ENCODE data around the gene UGT1A8.

UGT1A8 gene

DNA sequence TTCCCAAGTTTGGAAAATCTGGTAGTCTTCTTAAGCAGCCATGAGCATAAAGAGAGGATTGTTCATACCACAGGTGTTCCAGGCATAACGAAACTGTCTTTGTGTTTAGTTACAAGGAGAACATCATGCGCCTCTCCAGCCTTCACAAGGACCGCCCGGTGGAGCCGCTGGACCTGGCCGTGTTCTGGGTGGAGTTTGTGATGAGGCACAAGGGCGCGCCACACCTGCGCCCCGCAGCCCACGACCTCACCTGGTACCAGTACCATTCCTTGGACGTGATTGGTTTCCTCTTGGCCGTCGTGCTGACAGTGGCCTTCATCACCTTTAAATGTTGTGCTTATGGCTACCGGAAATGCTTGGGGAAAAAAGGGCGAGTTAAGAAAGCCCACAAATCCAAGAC is 154.7 kb downstream of the UGT1A8 start:
- DNase-seq: no peak

DNA sequence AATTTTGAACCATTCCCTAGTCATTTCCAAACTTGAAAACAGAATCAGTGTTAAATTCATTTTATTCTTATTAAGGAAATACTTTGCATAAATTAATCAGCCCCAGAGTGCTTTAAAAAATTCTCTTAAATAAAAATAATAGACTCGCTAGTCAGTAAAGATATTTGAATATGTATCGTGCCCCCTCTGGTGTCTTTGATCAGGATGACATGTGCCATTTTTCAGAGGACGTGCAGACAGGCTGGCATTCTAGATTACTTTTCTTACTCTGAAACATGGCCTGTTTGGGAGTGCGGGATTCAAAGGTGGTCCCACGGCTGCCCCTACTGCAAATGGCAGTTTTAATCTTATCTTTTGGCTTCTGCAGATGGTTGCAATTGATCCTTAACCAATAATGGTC is 155.2 kb downstream of the UGT1A8 start:
- DNase-seq: no peak

DNA sequence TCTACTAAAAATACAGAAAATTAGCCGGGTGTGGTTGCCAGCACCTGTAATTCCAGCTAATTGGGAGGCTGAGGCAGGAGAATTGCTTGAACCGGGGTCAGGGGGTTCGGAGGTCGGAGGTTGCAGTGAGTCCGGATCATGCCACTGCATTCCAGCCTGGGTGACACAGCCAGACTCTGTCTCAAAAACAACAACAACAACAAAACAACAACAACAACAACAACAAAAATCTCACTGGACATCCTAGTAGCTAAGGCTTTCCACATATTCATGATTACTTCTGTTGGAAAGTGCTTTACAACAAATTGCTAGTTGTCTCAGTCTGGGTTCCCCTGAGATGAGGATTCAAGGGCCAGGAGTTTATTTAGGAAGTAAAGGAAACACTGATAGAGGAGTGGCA is 156.4 kb downstream of the UGT1A8 start:
- no peak for DNase-seq

DNA sequence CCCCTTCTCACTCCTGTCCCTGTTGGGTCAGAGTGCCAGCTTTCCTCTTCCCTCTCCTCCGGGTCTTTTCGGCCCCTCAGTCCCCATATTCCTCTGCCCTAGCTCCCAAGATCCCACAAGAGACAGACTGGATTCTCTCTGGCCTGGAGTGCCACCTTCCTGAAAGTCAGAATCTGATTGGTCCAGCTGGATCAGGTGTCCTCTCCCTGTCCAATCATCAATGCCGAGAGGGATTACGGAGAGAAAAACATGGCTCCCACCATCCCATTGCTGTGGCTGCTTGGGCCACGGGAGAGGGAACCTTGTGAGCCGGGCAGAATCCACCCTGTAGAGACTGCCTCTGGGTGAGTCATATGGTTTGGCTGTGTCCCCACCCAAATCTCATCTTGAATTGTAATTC is 158.0 kb downstream of the UGT1A8 start:
- DNase-seq: no peak

DNA sequence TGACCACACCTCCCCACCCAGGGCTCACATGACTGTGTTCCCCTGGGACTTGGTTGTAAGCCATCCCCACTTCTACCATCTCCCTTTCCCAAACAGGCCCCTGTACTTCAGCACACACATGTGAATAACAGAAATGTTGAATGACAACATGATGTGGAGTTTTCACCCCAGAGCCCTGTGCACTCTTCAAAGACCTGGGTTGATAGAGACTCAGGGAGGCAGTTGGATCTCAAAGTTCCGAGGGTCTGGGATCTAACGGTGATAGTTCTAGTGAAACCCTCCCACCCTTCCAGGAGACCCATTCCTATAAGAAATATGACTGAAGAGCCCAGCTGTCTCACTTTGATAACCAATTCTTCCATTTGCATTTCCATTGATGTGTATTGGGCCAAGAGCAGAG is 160.6 kb downstream of the UGT1A8 start, which contains the start of gene MROH2A:
MROH2A (plus strand) TSS at position 301 of the 400 bp plus-strand sequence. CDS start 1,029 bp downstream, outside the sequence.
- DNase-seq: no peak

DNA sequence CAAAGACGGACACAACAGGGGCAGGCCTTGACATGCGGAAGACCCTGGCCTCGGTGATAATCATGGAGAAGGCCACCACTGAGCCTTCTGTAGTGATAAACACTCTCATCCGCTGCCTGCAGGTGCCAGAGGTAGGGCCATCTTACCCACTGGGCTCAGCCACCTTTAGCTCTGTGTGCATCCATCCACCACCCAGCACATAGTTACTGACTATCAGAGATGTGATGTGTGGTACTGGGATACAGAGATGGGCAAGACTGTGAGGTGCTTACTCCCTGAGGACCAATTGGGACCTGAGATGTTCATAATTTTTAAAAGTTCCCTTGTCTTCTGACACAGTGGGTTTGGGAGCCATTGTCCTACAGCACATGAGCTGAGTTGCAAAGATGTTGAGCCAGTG is 162.3 kb downstream of the UGT1A8 start:
- no peak for DNase-seq

DNA sequence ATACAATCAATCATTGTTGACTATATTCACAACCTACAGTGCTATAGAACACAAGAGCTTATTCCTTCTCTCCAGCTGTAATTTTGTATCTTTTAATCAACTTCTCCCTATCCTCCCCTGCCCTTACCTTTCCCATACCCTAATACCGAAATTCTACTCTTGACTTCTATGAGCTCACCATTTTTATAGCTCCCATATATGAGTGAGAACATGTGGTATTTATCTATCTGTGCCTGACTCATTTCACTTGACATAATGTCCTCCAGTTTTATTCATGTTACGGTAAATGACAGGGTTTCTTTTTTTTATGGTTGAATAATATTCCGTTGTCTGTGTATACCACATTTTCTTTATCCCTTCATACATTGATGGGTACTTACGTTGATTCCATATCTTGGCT is 163.3 kb downstream of the UGT1A8 start:
- no peak for DNase-seq

DNA sequence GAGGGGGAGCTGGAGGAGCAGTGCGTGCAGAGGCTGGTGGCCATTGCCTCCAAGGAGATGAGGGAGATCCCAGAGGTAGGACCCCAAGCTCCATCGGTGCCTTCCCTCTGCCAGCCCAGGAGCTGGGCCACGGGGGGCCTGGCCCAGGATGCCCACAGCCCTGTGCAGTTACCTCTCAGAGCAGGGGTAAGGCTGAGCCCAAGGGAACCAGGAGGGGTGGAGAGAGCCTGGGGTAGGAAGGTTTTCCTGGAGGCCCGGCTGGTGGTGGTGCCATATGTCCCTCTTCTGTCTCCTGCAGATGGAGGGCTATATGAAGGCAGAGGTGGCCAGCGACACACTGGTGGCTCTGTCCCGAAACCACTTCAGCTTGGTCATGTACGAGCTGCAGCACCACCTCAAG is 172.1 kb downstream of the UGT1A8 start:
- no peak for DNase-seq

DNA sequence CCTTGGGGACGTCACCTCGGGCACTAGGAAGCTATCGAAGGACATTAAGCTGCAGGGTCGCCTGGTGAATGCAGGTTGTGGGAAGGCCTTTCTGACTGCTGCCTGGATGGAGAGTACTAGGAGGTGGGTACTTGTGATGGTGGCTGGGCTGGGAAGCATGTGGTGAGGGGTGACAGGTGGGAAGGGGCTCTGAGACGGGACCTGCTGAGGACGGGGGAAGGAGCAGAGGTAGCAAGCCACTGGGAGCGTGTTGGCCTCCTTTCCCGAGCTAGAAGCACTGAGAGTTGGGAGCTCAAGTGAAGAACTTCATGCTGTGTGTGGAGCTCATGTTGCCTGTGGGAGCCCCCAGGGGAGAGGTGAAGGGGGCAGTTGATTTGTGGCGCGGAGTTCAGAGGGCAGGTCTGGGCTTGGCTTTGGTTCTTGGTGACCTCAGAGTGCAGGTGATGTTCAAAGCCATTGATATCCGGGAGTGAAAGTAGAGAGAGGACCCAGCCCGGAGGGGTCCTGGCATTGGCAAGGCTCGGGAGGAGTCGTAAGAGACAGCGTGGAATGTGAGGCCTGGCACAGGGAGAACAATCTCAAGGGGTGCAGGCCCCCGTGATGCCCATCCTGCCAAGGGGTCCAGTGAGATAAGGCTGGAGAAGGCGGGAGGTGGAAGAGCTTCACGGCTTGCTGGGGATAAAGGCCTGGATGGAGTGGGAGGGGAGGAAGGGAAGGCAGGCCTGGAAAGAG is 173.9 kb downstream of the UGT1A8 start:
- DNase-seq: no peak

DNA sequence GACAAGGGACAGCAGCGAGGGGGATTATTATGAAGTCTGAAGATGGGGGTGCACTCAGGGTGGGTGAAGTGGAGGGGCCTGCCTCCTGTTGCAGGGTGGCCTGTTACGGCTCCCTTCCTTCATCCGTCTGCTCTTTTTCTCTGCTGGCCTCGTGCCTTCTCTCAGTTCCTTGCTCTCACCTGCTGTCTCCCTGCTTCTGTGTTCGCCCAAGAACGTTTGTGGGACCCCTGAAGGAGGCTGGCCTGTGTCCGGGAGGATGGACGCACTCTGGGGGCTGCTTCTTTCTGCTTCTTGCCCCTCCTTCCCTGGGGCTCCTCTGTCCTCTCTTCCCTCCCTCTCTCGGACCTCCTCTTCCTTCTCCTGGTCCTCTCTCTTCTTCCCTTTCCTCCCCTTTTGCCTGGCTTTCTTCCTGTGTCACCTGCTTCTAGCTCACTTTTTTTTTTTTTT is 174.5 kb downstream of the UGT1A8 start:
- no peak for DNase-seq

DNA sequence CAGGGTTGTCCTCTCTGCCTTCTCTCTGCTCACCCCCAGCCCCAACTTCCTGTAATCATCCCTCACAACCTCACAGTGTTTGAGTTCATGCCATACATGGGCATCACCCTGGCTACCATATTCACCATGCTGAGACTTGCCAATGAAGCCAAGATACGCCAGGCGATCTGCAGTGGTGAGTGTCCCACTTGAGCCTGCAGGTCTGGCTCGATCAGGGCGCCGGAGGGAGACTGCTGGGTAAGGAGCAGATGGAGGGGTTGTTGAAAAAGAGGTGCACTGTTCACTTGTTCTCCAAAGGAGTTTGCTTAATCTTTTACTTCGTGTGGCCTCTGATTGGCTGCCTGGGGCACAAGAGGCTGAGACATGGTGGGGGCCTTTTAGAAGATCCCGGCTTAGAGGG is 175.3 kb downstream of the UGT1A8 start:
- DNase-seq: no peak

DNA sequence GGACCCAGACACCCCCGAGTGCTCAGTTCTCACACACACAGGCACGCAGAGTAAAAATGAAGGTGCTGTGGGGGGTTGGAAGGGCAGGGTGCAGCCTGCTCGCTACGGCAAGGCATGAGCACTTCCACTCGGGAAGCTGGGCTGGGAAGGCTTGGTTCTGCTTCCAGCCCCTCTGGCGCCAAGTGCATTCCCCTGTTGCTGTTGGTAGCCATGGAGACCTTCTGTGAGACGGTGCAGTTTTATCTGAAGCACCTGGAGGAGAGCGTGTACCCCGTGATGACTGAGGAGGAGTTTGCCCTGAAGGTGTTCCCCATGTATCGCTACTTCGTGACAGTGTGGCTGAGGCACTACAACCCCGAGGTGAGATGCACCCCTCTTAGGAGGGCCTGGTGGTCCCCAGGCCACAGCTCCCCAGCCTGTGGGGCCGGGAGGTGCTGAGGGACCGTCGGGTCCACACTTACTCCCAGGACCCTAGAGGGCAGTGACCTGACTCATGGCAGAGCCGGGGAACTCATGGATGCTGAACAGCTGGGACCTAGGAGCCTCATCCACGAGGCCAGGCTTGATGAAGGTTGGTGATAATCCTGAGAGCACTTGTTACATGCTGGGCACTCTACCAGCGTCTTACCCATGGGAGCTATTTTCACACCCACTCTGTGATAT is 176.2 kb downstream of the UGT1A8 start:
- no peak for DNase-seq

DNA sequence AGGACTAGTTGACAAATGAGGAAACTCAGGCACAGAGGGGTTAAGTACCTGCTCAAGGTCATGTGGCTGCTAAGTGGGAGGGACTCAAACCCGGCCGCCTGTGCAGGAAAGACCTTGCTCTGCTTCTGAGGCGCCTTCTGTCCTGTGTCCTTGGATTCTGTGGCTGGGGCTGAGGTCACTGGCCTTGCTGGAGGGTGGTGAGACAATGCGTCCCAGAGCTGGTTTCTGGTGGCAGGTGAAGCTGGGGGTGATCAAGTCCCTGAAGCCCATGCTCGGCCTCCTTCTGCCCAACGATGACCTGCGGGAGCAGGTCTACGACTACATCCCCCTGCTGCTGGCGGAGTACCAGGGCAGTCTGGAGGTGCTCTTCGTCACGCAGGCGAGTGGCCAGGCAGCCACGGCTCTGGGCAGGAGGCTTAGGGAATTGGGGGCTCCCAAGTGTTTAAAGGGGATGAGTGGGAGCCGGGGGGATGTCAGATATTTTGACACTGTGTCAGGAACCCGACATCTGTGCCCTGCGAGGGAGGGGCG is 176.8 kb downstream of the UGT1A8 start:
- DNase-seq: no peak

DNA sequence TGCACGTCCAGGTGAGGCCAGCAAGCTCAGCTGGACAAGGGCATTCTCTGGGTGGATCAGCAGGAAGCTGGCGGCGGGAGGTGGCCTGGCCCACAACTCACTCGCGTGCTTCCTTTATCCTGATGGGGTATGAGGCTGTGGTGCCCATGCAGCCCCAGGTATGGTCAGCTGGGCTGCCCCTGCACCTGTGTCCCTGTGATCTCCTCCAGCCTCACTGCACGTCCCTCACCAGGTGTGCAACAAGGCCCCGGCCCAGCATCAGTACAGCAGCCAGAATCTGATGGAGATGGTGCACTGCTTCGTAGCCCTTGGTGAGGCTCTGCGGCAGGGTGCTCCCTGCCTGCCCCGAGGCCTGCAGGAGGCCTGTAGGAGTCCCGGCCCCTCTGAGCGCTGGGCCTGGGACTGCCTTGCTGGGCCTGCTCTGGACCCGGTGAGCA is 178.3 kb downstream of the UGT1A8 start:
- no peak for DNase-seq

DNA sequence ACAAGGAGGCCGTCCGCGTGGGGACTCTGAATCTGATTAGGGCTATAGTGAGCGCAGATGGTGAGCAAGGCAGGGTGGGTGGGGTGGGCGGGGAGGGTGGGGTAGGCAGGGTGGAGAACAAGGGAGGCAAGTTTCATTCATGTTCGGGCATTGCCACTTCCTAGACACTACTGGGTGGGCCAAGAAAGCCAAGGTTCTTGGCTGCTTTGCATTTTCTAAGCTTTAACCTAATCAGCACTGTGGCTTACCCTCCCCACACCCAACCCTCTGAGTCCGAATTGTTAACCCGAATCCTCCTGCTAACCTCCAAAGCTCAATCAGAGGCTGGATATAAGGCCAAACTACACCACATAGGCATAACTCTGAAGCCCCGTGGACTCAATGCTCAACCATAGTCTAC is 178.8 kb downstream of the UGT1A8 start:
- peak; percentile 20 for DNase-seq

DNA sequence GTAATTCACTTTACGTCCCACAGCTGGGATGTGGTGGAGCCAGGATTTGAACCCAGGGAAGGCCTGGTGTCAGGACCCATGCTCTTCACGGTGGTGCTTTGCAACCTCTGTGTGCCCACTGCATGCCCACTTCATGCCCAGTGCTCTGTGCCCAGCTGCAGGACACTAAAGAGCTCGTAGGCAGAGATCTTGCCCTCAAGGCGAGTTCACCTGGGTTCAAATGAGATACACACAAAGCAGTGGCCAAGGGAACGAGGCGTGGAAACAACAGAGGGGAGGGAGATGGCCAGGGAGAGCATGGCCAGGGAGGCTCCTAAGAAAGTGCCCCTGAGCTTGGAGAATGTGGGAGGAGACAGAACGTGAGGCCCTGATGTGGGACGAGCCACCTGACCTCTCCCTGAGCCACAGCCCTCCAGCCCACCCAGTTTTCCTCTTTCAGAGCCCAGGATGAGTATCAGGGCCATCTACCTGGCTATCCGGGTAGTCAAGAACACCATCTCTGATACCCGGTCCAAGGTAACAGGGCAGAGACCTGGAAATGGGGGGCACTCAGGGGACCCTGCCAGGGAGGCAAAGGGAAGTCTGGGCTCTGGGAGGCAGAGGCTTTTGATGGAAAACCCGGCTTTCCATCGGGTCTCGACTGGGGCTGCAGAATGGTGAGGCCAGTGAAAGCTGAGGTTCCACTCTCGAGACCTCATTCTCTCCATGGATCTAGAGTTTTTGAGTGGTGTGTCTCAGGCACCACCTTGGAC is 181.1 kb downstream of the UGT1A8 start:
- no peak for DNase-seq

DNA sequence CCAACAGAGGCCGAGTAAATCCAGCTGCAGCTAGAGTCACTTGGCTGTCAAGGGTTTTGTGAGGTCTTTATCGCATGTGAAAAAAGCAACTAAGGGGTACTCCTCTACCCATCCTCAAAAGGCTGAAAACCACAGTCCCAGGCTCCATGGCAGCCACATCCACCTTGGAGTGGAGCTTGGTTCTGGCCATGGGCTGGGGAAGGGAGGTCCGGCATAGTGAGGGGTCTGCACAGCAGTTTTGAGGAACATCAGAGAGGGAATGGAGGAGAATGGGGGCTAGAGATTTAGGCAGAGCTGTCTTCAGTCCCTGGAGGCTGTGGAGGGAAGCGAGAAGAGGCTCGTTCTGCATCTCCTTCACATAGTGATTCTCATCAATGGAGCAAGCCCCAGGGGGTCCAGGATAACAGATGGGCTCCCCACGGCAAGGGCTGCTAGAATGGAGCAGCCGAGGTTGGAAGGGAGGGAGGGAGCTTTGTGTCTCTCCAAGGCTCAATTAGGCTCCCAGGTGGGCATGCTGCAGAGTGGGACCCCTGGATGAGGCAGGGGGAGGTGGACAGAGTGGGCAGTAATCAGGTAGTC is 181.7 kb downstream of the UGT1A8 start:
- no peak for DNase-seq

DNA sequence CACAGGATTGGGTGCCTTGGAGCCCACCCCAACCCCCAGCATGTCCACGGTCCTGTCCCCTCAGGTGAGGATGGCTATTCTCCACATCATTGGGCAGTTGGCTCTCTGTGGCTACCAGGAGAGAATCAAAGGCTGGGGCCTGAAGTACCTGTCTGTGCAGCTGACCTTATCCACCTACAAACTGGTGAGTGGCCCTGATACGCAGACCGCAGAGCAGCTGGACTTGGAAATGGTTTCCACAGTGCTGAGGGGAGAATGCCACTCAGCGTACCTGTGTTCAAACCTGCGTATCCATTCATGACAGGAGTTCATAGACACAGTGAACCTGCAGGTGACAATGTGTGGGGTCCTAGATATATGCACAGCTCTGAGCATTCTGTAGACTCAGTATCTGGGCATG is 182.3 kb downstream of the UGT1A8 start:
- DNase-seq: no peak

DNA sequence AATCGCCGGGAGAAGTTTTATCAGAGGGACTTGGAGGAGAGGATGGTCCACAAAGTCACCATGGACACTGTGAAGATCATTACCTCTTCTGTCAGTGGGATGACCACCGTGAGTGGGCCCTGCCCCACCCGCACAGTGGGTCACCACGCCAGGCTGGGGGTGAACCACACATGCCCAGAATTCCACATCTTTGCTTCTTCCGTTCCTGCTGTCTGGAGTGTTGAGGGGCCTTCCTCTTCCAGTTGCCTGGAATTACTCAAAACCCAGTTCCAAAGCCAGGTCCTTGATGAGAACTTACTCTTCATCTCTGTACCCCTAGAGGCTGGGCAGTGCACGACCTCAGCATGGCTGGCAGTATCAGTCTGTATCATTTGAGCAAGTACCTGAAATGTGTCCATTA is 182.8 kb downstream of the UGT1A8 start:
- no peak for DNase-seq

DNA sequence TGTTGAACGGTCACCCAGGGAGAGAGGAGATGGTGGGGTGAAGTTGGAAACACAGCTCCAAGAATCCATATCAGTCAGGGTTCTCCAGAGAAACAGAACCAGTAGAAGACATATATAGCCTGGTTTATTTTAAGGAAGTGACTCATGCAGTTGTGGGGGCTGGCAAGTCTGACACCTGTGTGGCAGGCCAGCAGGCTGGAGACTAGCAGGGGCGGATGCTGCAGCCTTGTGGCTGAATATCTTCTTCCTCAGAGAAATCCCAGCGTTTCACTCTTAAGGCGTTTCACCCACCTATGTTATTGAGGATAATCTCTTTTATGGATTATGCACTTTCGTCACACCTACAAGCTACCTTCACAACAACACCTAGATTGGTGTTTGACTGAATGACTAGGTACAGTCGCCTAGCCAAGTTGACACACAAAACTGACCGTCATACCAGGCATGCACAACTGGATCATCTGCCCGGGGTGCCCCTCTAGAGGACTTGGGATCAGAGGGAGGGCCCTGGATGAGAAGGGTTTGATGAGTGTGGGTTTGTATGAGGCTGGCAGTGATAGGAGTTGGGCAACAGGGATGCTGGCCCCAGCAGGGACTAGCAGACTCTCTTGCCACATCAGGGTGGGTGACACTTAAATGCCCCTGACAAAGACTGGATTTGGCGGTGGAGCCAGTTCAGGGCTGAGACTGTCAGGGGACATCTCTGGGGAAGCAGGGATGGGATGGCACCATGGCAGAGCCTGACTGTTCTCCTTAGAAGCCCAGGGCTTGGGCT is 184.1 kb downstream of the UGT1A8 start:
- DNase-seq: no peak

DNA sequence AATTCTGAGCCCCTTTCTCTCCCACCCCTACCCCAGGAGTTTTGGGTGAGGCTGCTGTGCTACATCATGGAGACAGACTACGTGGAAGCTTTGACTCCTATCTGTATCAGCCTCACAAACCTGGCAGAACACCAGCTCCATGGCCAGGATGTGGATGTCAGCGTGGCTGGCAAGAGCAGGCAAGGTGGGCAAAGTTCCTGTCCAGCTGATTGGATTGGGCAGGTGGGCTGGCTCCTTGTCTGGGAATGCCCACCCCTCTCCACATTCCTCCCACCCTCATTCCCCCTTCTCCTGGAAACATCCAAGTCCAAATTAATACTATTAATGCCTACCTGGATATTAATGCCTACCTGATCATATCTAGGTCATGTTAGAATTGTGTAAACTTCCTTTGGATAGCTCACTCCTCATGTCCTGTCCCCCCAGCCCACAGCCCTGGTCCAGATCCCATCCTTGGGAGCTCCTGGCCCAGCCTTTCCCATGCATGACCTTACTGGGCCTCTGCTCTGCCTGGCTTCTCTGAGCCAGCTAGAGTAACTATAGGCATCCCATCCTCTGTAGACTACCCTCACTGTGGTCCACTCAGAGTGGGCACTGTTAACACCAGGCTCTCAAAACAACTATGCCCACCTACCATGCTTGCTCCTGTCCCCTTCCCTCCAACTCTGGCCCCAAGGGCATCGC is 184.8 kb downstream of the UGT1A8 start:
- DNase-seq: no peak
